HS-27A (cell line): Measurements from ENCODE around the gene GPC5.
"Not testable (repeated sequence)": the region's sequence is repeated elsewhere in the genome, so short reads cannot be mapped to it uniquely, and the experiment has no call there.

Source experiments
- DNase-seq: peaks from one replicate; pipeline ENCODE4 v3.0.0-alpha.2; 2012; ENCODE audit warnings: low read depth, missing footprints

GPC5 gene

DNA sequence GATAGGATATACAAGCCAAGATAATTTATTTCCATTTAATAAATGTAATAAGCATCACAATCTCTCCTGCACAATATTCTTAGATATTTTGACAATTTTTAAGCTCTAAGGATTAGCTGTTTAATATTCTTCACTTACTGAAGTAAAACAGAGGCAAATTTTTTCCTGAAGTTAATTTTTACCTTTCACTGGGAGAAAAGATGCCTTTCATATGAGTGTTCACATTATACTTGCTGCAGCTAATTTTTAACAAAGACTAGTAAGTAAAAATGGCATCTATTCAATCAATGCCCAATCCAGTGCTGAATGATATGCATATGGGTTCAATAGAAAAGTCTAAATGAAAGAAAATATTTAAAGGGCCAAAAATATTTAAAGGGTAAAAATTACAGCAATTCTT lies 1451.0 kb downstream of the GPC5 start:
- DNase-seq, result no peak

DNA sequence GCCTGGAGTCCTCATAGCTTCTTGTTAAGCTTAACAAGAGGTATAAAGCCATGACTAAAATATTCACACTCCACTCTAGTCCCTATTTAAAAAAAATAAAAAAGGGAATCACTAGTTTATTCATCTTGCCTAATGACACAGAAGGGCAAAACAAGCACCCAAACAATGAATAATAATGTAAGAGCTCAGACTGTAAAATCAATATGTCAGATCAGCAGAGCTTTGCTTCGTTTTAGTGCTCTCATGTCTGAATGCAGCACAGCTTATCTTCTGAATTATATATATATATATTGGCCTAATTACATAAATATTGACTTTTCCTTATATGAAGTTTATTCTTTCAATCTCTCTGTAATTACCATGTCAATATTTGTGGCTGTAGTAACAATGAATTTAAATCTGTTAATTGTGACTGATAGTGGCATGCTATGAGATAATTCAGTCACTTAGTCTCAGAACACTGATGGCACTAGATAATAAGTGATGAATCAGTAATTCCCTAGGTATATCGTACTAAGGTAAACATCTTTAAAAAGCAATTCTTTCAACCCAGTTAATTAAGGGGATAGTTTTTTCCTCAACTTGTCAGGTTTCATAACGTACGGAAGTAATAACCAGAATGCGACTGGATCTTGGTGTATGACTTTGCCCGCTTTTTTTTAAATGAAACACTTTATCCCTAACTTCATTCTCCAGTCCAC lies 1466.3 kb downstream of the GPC5 start:
- DNase-seq, result no peak

DNA sequence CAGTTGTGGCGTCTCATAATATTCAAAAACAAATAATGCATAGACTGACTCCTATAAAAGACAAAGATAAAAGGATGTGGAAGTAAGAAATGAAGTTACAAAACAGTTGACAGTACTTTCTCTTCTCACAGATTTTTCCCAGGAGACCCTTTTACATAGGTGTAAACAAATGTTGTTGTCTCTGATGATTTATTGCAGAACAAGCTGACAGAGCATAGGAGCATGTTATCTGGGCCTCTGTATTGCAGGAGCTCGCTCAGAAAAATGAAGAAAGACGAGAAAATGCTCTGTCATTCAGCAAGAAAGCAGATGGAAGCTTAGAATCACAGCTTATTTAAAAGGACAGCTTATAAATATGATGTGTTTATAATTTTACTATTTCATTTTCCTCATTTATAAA lies 1474.6 kb downstream of the GPC5 start:
- DNase-seq, result no peak

DNA sequence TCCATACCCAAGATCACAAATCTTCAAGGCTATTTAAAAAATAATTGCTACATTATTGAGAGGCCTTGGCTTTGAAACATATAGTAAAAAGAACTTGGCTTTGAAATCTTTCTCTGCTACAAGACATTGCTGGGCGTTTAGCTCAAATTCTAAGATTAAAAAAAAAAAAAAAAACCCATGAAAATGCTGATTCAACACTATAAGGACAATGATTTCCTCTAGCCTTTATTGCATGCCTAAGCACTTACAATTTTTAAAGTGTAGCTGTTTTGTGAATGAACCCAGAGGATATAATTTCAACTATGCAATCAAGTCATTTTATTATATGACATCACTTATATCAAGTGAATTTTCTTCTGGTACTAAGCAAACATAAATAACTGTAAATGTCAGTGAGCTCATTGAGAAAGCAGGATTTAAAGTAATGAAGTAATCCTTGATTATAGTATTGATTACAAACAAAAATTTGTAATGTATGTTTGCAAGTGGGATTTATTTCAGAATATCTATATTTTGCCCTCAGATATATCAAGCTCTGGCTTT lies 1488.2 kb downstream of the GPC5 start:
- DNase-seq, result no peak

DNA sequence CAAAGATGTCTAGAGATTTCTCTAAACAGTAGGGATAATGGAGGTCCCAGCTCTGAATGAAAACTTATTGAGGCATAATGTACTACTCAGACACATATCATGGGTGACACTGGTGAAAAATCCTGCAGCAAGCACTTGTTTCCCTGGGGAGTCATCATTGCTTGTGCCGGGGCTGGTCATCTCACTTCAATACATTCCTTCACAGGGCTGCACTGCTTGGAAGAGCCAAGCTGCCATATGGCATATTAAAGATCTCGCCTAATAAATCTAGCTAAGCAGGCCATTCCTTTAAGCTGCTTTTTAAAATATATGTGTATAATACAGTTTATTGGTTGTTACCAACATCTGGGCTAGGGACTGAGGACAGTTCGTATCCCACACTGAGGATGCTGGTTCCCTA lies 1496.0 kb downstream of the GPC5 start:
- DNase-seq, result no peak

DNA sequence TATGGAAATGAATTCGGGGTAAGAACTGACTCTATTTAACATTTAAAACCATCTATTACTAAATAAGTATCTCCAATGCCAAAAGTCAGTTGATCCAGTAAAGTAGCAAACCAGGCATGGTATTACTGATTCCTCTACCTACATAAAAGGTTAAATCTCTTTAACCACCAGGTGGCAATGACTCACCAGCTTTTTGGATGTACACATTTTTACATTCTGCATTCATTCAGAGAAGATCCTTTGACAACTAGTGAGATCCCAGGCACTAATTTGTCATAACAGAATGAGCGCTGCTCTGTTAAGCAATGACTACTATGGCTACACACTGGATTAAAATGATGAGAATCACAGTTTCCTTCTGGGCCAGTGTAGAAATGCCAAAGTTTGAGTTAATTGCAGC lies 1498.4 kb downstream of the GPC5 start:
- no peak for DNase-seq

DNA sequence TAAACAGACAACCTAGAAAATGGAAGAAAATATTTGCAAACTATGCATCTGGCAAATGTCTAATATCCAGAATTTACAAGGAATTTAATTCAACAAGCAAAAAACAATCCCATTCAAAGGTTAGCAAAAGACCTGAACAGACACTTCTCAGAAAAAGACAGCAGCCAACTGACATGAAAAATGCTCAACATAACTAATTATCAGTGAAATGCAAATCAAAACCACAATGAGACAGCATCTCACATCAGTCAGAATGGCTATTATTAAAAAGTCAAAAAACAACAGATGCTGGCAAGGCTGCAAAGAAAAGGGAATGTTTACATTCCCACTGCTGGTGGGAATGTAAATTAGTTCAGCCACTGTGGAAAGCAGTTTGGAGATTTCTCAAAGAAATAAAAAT lies 1500.5 kb downstream of the GPC5 start:
- DNase-seq, result not testable (repeated sequence)

DNA sequence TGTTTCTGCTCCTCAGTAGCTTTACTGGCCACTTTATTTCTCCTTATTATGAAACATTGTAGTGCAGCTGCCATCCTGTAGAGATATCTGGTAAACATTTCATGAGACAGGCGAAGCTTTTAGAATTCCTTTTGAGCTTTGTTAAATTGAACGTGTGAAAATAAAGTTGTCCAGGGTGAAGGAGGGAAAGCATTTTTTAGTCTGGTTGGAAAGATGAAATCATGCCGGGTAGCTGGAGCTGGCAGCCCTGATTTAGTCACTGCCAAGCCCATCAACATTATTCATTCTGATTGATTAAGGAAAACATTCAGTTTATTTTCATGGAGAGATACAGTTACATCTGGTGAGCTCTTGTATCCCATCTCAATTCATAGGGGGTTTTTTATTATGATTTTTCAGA lies 1502.0 kb downstream of the GPC5 start:
- no peak for DNase-seq

DNA sequence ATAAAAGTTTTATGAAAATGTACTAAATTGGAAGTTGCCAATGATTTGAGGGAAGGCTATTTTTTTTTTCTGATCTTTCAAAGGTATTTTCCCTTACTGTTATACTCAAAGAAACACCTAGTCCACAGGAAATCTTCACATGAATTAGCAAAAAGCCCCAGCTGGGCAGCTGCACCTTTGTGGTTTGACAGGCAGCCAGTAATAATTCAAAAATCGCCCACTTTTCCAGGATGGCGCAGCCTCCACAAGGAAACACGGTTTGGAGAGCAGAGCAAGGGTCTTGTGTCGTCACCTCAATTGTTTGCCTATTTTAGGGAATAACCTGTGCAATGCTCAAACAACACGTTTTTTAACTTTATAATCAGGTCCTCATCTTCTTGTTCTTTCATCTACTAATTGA lies 1503.3 kb downstream of the GPC5 start:
- no peak for DNase-seq

DNA sequence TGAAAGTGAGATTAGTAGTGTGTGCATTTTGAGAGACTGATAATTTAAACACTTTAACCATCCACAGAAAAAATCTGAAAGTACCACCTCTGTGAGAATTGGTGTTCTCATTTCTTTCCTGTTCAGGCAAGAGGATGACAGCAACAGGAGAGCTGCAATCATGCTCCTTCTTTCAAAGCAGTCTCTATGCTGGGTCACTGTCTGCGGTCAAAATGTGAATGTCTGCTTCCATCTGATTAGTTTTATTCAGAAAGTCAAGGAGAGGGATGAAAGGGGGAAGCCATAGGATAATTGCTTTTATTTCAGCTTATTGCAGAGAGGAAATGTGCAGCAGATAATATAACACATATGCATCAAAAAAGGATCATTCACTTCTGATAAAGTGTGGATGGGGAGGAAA lies 1514.2 kb downstream of the GPC5 start:
- DNase-seq, result no peak

DNA sequence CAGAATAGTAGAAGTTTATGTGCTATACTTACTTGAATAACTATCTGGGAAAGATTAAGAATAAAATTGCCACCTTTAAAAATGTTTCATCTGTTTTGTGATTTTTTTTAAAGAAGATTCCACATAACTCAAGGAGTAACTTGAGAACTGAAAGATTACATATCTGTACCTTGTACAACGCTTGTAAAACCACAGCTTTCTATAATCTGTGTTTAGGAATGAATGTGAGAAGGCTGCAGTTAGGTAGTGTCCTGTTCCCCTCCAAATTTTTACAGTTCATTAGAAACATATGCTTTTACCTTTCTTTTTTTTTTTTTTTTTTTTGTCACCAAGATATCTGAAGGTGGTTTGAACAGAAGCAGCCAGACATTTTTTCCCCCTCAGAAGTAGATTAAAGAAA lies 1515.4 kb downstream of the GPC5 start:
- no peak for DNase-seq
